GDM1 (cell line): ENCODE results near the gene CROCC.
"Not testable (repeated sequence)": the region's sequence is repeated elsewhere in the genome, so short reads cannot be mapped to it uniquely, and the experiment has no call there.

Source experiments
- DNase-seq: peaks from one replicate; lab custom pipeline; 2025; lab: John Stamatoyannopoulos, UW

Gene CROCC

GRCh38 chr1:16938351-16939321, 16.9 kb downstream of the CROCC start:
- DNase-seq: no peak

- not testable (repeated sequence) for DNase-seq
Measured at GRCh38 chr1:16939386-16940180, 17.9 kb downstream of the CROCC start.

- DNase-seq: no peak
Measured at GRCh38 chr1:16944038-16944437, 22.3 kb downstream of the CROCC start.

- not testable (repeated sequence) for DNase-seq
Measured at GRCh38 chr1:16945512-16945911, 23.8 kb downstream of the CROCC start.

- not testable (repeated sequence) for DNase-seq
Measured at GRCh38 chr1:16946185-16946584, 24.5 kb downstream of the CROCC start.

GRCh38 chr1:16946646-16947045, 24.9 kb downstream of the CROCC start:
- DNase-seq: no peak

GRCh38 chr1:16948282-16948891, 26.7 kb downstream of the CROCC start:
- not testable (repeated sequence) for DNase-seq

- DNase-seq: not testable (repeated sequence)
Measured at GRCh38 chr1:16949026-16949425, 27.3 kb downstream of the CROCC start.

- DNase-seq: not testable (repeated sequence)
Measured at GRCh38 chr1:16952376-16952775, 30.6 kb downstream of the CROCC start.

GRCh38 chr1:16954579-16954978, 32.8 kb downstream of the CROCC start:
- DNase-seq: no peak

- no peak for DNase-seq
Measured at GRCh38 chr1:16955186-16955585, 33.5 kb downstream of the CROCC start.

GRCh38 chr1:16956775-16957174, 35.0 kb downstream of the CROCC start:
- no peak for DNase-seq

- no peak for DNase-seq
Measured at GRCh38 chr1:16957731-16958130, 36.0 kb downstream of the CROCC start.

- DNase-seq: no peak
Measured at GRCh38 chr1:16958475-16958874, 36.7 kb downstream of the CROCC start.

- DNase-seq: no peak
Measured at GRCh38 chr1:16960560-16961296, 39.0 kb downstream of the CROCC start.

GRCh38 chr1:16961297-16962133, 39.8 kb downstream of the CROCC start:
- DNase-seq: no peak

GRCh38 chr1:16964169-16964568, 42.4 kb downstream of the CROCC start:
- not testable (repeated sequence) for DNase-seq

GRCh38 chr1:16965486-16966067, 43.8 kb downstream of the CROCC start:
- DNase-seq: no peak

- DNase-seq: no peak
Measured at GRCh38 chr1:16966282-16966681, 44.6 kb downstream of the CROCC start.

- no peak for DNase-seq
Measured at GRCh38 chr1:16967095-16967575, 45.4 kb downstream of the CROCC start.
